PFSK-1 (cell line): ENCODE measurements around the gene TGIF1.

Experiments used
- FOXP2 ChIP-seq: optimal IDR thresholded peaks from 2 replicates; pipeline ENCODE3; 2011; ENCODE audit warnings: borderline replicate concordance, control low read depth, inconsistent platforms; ENCODE audit not compliant: insufficient read depth; ENCODE audit errors: extremely low read length, extremely low read depth
- POLR2AphosphoS5 ChIP-seq: IDR thresholded peaks from 2 replicates; pipeline ENCODE4 v1.6.1; 2012; ENCODE audit warnings: low read depth, mild to moderate bottlenecking, control low read depth, low read length, moderate library complexity
- SIN3A ChIP-seq: IDR thresholded peaks from 2 replicates; pipeline ENCODE4 v1.6.1; 2012; ENCODE audit warnings: mild to moderate bottlenecking, low read length, moderate library complexity, borderline replicate concordance; ENCODE audit not compliant: insufficient read depth
- TAF1 ChIP-seq: IDR thresholded peaks from 2 replicates; pipeline ENCODE4 v1.6.1; 2012; ENCODE audit warnings: low read length, control low read depth, borderline replicate concordance; ENCODE audit not compliant: insufficient read depth
- TF ChIP-seq, protein P1 (sequence below), 2 experiments: IDR thresholded peaks; 2 replicates each; pipeline versions ENCODE4 v1.6.1 to v1.8.0; 2011 to 2012; ENCODE audit warnings: low read depth in 2 of 2, low read length in 2 of 2, control low read depth in 1 of 2, inconsistent platforms in 1 of 2, mild to moderate bottlenecking in 1 of 2, moderate library complexity in 1 of 2; ENCODE audit not compliant: insufficient read depth in 1 of 2

TGIF1 gene

GRCh38 chr18:3458952-3459853 lies 9.2 kb downstream of the TGIF1 start:
- no peak for TF ChIP-seq FOXP2
- TF ChIP-seq, protein P1, sequence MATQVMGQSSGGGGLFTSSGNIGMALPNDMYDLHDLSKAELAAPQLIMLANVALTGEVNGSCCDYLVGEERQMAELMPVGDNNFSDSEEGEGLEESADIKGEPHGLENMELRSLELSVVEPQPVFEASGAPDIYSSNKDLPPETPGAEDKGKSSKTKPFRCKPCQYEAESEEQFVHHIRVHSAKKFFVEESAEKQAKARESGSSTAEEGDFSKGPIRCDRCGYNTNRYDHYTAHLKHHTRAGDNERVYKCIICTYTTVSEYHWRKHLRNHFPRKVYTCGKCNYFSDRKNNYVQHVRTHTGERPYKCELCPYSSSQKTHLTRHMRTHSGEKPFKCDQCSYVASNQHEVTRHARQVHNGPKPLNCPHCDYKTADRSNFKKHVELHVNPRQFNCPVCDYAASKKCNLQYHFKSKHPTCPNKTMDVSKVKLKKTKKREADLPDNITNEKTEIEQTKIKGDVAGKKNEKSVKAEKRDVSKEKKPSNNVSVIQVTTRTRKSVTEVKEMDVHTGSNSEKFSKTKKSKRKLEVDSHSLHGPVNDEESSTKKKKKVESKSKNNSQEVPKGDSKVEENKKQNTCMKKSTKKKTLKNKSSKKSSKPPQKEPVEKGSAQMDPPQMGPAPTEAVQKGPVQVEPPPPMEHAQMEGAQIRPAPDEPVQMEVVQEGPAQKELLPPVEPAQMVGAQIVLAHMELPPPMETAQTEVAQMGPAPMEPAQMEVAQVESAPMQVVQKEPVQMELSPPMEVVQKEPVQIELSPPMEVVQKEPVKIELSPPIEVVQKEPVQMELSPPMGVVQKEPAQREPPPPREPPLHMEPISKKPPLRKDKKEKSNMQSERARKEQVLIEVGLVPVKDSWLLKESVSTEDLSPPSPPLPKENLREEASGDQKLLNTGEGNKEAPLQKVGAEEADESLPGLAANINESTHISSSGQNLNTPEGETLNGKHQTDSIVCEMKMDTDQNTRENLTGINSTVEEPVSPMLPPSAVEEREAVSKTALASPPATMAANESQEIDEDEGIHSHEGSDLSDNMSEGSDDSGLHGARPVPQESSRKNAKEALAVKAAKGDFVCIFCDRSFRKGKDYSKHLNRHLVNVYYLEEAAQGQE (IDR thresholded peaks at IDR 0.05; ENCODE audit: insufficient read depth in 1 of 2, low read depth in 2 of 2, low read length in 2 of 2): no peak
- no peak for TF ChIP-seq SIN3A
- TF ChIP-seq TAF1: no peak
- no peak for TF ChIP-seq POLR2AphosphoS5

DNA sequence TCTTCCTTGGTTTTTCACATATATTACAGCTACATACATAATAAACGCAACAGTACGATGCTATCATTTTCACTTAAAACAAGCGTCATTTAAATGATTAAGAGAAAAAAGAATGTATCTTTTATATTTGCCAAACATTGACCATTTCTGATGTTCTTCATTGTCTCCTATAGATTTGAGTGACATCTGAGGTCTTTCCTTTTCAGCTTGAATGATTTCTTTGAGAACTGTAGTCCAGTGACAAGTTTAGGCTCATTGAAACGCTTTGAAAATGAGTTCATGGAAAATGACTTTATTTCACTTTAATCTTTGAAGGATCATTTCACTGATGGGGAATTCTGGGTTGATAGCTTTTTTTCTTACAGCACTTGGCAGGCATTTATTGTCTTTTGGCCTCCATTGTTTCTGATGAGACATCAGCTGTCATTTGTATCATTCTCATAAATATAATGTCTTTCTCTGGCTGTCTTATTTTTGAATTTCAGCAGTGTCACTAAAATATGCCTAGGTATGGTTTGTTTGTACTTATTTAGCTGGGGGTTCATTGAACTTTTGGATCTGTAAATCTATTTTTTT lies 10.9 kb downstream of the TGIF1 start:
- TF ChIP-seq FOXP2 (no peak), SIN3A (no peak), POLR2AphosphoS5 (no peak), TAF1 (no peak)
- TF ChIP-seq, protein P1 (IDR thresholded peaks at IDR 0.05; ENCODE audit: insufficient read depth in 1 of 2, low read depth in 2 of 2, low read length in 2 of 2): no peak

GRCh38 chr18:3461704-3462103 lies 11.7 kb downstream of the TGIF1 start:
- TF ChIP-seq, protein P1 (IDR thresholded peaks at IDR 0.05; ENCODE audit: insufficient read depth in 1 of 2, low read depth in 2 of 2, low read length in 2 of 2): no peak
- no peak for TF ChIP-seq POLR2AphosphoS5
- TF ChIP-seq TAF1: no peak

- TF ChIP-seq SIN3A (no peak), POLR2AphosphoS5 (no peak), FOXP2 (no peak), TAF1 (no peak)
- TF ChIP-seq, protein P1 (IDR thresholded peaks at IDR 0.05; ENCODE audit: insufficient read depth in 1 of 2, low read depth in 2 of 2, low read length in 2 of 2): no peak
These were observed 13.1 kb downstream of the TGIF1 start for GRCh38 chr18:3463051-3463450.

GRCh38 chr18:3466045-3466444 lies 16.1 kb downstream of the TGIF1 start:
- TF ChIP-seq SIN3A (no peak), FOXP2 (no peak), POLR2AphosphoS5 (no peak), TAF1 (no peak)
- TF ChIP-seq, protein P1 (IDR thresholded peaks at IDR 0.05; ENCODE audit: insufficient read depth in 1 of 2, low read depth in 2 of 2, low read length in 2 of 2): no peak
